ENCODE results near the gene SLC7A9.
"Not testable (repeated sequence)": the region's sequence is repeated elsewhere in the genome, so short reads cannot be mapped to it uniquely, and the experiment has no call there.

SLC7A9 gene

DNA sequence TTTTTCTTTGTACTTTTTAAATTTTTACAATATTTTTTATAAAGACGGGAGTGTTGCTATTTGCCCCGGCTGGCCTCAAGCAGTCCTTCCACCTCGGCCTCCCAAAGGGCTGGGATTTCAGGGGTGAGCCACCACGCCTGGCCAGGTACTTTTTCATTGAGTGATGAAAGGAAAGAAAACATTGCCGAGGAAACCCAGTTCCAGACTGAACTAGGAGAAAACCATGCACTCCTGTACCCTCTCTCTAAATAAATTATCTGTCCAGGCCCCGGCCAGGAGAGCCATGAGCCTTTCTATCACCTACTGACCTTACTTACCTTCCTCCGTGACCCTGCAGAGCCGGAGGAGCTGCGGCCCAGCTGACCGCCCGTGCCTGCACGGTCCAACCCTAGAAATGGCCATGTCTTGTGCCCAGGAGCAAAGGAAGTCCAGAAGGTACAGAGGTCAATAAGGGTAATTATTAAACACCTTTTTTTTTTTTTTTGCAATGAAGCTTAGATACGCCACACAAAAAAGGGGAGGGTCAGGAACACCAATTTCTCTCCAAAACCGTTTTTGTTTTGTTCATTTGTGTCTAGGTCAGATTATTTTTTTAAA is at the start of gene SLC7A9:
Gene SLC7A9, minus strand, starts transcription at position 399 of the 597 bp plus-strand sequence. CDS start 1,233 bp downstream, outside the sequence.
- no peak for DNase-seq

DNA sequence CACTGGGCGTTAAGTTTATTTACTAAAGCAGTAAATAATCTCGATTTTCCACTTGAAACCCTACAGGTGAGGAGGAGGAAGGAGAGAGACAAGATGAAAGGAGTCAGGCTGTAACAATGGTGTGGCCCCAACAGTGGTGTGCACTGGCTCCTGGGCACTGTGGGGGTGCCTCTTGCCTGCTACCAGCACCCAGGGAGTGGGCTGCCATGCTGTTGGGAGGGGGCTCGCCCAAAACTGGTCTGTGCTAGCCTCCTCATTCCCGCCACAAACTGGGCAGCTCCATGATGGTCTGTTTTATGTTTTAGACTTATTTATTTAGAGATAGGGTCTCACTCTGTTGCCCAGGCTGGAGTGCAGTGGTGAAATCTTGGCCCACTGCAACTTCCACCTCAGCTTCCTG is 49.8 kb upstream of the SLC7A9 start:
- DNase-seq, result no peak

DNA sequence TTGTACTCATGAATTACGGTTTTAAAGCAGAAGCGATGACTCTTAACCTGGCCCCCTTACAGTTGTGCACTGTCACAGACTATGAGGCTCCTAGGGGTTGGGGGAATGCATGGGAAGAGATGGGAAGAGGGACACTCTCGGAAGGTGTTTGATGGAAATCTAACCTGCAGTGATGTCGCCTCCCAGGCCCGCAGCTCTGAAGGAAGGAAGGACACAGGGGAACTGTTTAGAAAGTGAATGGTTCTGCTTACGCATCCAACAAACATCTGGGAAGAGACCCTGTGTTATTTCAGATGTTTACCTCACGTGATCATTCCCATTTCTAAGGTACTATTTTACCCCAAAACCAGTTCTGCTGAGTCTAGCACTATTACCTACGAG is 48.0 kb upstream of the SLC7A9 start:
- no peak for DNase-seq

DNA sequence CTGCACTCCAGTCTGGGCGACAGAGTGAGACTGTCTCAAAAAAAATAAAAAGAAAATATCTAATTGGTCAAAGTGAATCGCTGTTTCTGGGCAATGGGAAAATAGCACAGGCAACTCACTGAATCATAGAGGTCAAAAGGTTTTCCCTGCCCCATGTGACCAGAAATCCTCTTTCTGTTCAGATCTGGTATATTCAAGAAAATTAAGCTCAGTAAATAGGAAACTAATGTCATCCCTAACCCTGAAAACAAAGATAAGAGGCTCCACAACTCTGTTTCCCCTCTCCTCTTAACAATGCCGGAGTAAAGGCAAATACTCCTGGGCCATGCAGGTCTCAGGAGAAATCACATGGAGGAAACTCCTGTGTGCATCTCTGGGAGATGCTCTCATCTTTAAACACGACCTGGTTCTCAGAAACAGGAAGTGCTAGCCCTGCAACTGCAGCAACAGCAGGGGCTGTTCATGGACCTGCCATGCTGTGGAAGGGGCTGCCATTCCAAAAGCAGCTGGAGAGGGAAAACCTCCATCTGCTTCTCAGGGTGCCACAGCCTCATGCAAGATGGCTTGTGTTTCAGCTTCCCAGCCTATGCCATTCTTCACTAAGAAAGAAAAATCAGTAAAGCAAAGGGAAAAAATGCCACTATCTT is 47.5 kb upstream of the SLC7A9 start:
- DNase-seq, result no peak

DNA sequence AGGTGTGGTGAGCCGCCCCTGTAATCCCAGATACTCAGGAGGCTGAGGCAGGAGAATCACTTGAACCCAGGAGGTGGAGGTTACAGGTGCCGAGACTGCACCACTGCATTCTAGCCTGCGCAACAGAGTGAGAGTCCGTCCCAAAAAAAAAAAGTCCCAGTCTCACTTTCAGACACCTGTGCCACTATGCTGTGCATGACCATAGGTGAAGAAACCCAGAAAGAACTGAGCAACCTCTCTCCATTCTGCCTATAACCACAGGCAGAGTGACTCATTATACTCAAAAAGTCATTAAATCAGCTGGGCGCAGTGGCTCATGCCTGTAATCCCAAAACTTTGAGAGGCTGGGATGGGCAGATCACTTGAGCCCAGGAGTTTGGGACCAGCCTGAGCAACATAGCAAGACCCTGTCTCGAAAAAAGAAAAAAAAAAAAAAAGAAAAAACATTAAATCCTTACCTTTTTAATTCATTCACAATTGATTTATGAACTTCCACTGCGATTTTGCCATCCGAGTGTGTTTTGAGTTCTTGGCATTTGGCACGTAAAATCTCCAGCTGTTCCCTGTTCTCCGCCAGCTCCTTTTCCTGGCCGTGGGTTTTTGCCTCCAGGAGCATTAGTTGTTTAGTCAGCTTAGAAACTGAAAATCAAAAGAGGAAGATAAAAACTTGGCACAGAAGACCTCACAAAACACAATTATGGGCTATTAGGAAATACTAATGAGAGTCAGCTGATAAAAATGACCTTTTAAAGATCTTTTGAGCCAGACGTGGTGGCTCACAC is 45.5 kb upstream of the SLC7A9 start:
- no peak for DNase-seq

DNA sequence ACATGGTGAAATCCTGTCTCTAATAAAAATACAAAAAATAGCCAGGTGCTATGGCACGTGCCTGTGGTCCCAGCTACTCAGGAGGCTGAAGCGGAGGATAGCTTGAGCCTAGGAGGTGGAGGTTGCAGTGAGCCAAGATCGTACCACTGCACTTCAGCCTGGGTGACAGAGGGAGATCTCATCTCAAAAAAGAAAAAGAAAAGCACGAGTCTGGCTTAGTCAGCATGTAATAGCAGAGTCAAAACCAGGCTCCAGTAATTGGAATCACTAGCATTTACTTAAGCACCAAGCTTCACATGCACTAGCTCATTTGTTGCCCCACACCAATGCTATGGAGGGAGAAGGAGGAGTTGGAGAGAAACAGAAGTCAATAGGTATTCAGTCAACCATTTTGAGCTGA is 41.9 kb upstream of the SLC7A9 start:
- no peak for DNase-seq

DNA sequence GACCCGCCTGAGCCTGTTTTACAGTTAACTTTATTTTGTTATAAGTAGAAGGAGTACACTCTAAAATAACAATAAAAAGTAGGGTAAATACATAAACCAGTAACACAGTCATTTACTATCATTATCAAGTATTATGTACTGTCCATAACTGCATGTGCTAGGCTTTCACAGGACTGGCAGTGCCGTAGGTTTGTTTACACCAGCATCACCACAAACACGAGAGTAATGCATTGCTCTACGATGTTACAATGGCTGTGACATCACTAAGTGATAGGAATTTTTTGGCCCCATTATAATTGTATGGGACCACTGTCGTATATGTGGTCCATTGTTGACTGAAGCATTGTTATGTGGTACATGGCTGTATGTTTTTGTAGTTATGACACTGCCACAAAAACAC is 41.3 kb upstream of the SLC7A9 start:
- DNase-seq, result no peak

DNA sequence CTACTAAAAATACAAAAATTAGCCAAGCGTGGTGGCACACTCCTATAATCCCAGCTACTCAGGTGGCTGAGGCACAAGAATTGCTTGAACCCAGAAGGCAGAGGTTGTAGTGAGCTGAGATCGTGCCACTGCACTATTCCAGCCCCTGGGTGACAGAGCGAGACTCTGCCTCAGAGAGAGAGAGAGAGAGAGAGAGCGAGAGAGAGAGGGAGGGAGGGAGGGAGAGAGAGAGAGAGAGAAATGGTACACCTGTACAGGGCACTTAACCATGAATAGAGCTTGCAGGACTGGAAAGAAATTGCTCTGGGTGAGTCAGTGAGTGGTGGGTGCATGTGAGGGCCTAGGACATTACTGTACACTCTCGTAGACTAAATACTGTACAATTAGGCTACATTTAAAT is 40.5 kb upstream of the SLC7A9 start:
- no peak for DNase-seq

DNA sequence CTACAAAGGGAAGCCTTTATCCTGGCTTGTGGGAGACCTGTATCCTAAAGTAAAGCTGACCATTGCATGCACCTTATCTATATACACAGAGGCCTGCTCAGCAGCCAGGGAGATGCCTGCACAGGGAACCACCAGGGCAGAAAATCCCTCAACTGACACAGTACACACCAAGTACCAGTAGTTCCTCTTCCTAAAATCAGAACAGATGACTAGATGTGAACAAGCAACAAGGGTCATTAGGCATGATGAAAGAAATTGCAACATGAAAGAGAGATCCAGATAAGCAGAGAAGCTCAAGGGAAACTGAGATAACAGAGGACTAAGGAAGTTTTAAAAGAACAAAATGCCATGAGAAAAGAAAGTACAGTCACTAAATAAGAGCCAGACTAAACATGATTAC is 39.7 kb upstream of the SLC7A9 start:
- no peak for DNase-seq

DNA sequence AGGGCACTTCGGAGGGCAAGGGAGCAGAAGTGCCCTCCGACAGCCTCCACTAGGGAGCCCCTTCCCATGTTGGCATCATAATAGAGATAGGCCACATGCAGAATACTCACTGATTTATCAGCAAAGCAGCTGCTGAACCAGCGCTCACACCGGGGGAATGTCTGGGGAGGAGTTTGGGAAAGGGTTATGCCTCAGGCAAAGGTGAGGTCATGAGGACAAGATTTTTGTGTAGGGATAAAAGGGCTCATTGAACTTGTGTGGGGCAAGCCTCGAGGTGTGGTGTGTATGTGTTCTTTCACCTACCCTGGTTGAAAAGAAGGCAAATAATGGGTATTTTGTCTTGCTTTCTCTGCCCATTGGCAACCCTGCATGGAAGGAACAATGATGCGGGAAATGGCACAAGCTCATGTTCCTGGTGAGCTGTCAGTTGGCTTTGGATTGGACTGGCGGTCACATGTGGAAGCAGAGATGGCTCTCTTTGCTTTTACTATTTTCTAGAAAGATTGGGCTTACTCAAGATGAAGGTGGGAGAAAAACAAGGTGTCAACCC is 39.1 kb upstream of the SLC7A9 start:
- no peak for DNase-seq

DNA sequence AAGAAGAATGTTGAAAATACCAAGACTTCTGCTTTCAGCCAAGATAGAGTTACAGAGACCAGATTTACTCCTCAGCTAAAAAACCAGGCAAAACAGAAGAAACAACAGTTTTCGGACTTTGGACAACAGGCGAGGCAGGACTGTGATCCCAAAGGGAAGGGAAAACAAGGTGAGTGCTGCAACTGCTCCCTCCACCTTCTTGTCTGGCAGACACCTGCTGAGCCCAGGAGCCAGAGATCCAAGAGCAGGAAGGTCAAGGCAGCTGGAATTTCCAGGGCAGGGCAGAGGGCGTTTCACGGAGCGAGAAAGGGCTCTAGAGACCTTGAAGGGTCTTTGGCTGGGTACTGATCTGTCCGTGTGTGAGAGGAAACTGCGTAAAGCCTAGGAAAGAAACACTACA is 32.9 kb upstream of the SLC7A9 start:
- no peak for DNase-seq

DNA sequence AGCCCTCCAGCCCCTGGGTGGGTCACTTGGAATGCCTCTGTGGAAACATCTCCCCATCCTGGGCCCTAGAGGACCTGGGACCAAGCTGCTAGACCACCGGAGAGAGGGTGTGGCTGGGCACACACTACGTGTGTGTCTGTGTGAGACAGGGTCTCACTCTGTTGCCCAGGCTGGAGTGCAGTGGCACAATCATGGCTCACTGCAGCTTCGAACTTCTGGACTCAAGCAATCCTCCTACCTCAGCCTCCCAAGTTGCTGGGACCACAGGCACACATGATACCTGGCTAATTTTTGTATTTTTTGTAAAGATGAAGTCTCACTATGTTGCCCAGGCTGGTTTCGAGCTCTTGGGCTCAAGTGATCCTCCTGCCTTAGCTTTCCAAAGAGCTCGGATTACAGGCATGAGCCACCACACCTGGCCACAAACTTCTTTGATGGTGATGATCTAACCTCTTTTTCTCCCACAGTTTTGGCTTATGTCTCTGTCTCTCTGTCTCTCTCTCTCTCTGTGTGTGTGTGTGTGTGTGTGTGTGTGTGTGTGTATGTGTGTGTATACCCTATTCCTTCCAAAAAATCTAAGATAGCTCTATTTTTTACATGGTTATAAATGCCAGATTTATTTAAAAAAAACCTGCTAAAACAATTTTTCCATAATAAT is 32.1 kb upstream of the SLC7A9 start:
- no peak for DNase-seq

DNA sequence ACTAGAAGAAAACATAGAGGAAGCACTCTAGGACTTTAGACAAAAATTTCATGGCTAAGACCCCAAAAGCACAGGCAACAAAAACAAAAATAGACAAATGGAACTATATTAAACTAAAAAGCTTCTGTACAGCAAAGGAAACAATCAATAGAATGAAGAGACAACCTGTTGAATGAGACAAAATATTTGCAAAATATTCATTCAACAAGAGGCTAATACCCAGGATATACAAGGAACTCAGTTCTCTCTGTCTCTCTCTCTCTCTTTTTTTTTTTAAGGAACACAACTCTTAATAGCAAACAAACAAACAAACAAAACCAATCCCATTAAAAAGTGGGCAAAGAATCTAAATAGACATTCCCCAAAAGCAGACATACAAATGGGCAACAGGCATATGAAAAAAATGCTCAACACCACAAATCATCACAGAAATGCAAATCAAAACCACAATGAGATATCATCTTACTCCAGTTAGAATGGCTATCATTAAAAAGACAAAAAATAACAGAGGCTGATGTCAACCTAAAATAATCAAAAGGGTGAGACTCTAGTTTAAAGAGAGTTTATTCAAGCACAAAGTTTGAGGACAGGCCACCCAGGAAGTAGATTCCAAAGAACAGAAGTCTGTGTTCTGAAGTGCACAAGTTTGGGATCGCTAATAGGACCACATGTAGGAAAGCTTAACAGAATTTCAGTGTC is 27.1 kb upstream of the SLC7A9 start:
- no peak for DNase-seq

DNA sequence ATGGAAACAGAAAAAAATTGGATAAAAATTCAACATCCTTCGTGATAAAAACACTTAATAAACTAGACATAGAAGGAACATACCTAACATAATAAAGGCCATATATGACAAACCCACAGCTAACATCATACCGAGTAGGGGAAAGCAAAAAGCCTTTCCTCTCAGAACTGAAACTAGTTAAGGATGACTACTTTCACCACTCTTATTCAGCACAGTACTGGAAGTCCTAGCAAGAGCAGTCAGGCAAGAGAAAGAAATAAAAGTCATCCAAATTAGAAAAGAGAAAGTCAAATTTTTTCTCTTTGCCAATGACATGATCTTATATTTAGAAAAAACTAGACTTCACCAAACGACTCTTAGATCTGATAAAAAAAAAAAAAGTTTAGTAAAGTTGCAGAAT is 25.8 kb upstream of the SLC7A9 start:
- DNase-seq, result no peak

DNA sequence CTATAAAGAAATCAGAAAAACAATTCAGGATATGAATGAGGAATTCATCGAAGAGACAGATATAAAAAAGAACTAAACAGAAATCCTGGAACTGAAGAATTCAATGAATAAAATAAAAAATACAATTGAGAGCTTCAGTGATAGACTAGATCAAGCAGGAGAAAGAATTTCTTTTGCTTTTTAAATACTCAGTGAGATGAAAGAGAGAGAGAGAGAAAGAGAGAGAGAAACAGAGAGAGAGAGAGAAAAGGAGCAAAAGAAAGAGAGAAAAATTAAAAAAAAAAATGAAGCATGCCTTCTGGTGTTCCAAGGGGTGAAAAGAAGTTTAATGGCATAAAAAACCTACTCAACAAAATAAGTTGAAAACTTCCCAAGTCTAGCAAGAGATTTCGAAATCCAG is 22.0 kb upstream of the SLC7A9 start:
- DNase-seq, result no peak

DNA sequence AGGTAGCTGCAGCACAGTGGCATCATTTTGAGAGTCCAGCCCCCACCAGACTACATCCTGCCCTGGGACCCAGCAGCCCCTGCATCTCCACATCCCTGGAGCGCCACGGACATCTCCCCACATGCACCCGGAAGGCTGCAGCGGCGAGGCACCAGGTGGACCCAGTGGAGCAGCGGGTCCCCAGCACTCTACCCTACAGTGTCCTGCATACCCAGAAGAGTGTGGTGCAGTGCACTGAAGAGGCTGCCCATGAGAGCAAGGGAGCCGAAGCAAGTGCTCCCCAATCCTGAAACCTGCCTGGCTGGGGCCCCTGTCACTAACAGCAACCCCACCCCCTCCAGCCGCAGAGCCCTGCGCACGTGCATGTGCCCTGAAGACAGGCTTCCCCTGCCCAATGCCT is 21.3 kb upstream of the SLC7A9 start:
- DNase-seq, result no peak

DNA sequence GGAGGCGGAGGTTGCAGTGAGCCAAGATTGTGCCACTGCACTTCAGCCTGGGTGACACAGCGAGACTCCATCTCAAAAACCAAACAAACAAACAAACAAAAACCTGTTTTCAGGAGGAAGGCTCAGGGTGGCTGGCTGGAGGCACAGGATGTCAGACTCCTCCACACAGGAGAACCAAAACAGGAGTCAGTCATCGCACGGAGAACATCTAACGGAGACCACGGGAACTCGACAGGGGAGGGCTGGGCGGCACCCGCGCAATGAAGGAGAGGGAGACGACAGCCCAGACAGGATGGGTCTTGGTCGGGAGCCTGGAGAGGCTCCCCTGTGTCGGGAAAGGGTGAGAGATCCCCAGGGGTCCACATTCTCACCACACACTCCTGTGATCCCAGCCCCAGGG is 20.8 kb upstream of the SLC7A9 start:
- no peak for DNase-seq

DNA sequence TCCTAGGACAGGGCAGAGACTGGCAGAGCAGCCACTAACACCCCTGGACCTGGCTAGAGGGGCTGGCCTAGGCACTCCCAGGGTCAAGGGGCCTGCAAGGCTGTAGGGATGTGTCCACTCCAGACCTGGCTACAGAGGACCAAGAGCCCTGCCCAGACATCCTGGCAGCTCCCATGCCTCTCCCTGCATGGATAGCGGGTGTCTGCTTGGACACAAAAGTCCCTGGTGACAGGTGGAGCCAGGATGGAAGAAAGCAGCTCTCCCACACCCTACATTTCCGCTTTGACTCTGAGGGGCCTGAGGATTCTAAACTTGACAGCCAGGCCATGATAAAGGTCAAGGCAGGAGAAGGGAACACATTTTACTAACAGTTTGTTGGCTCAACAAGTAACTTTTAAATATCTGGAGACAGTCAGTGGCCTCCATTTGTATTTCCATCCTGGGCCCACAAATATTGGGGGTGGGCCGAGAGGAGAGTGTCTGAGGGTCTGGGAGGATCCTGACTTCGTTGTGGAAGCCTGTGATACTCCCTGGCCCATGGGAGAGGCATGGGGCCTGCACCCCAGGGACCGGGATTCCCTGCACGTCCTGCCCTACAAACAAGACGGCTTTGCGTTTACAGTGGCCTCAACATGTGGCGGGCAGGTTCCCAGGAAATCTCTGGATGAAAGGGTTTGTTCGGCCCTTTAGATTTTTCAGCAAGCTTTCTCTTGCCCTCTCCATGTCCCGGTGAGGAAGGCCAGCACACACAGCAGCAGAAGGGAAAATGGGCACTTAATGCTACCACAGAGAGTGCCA is 19.8 kb upstream of the SLC7A9 start:
- no peak for DNase-seq

DNA sequence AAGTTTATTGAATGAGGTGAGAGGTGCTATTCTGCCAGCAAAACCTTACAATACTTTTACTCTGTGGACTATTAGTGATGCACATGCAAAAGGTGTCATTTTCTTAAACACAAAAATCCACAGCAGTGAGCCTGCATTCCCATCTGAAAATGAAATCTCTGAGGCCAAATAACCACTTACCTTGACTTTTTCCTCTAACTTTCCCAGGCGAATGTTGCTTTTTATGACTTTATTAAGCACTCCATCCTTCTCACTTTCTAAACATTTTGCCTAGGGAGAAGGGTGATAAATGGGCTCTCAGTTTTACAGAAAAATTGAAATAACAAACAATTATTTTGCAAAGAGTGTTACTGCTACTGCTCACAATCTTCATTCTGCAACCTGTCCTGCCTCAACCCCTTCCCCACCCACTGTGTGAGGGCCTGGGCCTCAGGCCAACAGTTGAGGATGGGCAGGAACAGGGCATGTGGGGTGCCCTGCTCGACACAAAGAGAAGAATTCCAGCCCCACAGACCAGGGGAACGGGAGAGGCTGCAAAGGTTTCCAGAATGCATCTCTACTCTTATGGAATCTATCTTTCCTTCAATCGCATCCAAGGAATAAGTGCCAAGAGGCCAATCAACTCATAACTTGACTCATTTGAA is 18.1 kb upstream of the SLC7A9 start:
- no peak for DNase-seq

DNA sequence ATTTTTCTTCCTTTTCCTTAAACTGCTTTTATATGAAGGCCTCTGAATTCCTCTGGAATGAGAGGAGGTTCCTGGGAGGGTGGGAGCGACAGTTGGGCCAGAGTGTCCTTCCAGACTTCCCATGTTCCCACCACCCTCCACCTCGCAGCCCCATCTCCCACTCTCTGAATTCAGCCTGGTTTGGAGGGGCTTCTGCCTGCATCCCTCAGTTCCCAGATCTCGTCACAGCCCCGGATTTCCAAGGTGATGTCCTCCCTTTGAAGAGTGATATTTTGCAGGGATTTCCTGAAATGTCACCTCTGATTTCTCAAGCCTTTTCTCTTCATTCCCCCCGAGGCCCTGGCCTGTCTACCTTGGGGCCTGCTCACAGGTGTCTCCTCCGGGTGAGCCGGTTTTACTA is 16.7 kb upstream of the SLC7A9 start:
- DNase-seq, result no peak

DNA sequence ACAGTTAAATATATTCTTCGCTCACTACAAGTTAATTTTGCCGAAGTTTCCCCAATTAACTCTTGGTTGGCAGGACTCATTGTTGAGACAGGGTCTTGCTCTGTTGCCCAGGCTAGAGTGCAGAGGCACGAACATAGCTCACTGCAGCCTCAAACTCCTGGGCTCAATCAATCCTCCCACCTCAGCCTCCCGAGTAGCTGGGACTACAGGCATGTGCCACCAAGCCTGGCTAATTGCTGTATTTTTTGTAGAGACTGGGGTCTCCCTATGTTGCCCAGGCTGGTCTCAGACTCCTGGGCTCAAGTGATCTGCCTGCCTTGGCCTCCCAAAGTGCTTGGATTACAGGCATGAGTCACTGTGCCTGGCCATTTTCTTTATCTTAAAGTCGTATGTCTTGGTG is 15.7 kb upstream of the SLC7A9 start:
- not testable (repeated sequence) for DNase-seq

DNA sequence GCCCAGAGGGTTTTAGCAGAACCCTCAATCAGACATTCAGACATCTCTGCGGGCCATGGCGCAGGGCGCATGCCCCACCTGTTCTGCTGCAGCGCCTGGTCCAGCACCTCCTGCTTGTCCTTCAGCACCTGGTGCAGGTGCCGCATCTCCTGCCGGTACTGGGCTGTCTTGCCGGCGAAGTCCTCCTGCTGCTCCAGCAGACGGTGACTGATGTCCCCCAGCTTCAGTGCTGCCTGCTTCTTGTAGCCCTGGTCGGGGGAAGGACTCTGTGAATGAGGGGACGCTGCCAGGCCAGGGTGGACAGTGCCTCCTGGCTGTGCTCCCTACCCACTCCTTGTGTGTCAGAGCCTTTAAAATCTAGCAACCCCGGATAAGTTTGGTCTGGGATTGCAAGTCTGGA is 12.2 kb upstream of the SLC7A9 start:
- DNase-seq, result no peak
